ENCODE results near the gene ARID3B.
"Not testable (repeated sequence)": the region's sequence is repeated elsewhere in the genome, so short reads cannot be mapped to it uniquely, and the experiment has no call there.

Gene ARID3B

GRCh38 chr15:74535388-74536084 lies 5.5 kb upstream of the ARID3B start:
- H3K27ac ChIP-seq (ENCODE audit: low read length) = no peak overlapping the region
- H3K4me2 ChIP-seq (ENCODE audit: insufficient read depth, low read length) = no peak overlapping the region
- H4K20me1 ChIP-seq (ENCODE audit: insufficient read depth, low read length) = no peaks in the 10 kb centered on the region
- H2AFZ ChIP-seq (ENCODE audit: low read depth, low read length) = no peak overlapping the region
- H3K9me3 ChIP-seq (ENCODE audit: insufficient read depth, low read length, severe bottlenecking) = no peaks in the 10 kb centered on the region
- H3K36me3 ChIP-seq (ENCODE audit: insufficient read depth, low read length) = no peaks in the 10 kb centered on the region; the same call in 1 of the 2 replicates
- DNase-seq = no peak
- no peak overlapping the region for H3K9ac ChIP-seq (ENCODE audit: low read depth, low read length)
- no peak for ATAC-seq (ENCODE audit: insufficient read depth, low read depth)
- peaks cover 12% of the 10 kb centered on the region for H3K4me1 ChIP-seq (ENCODE audit: insufficient read depth, low read length)
- H3K4me3 ChIP-seq (ENCODE audit: low read depth in 1 of 2, low read length in 2 of 2) = no peak overlapping the region
- H3K27me3 ChIP-seq (ENCODE audit: insufficient read depth, low read length, poor library complexity) = no peaks in the 10 kb centered on the region
- peaks cover 12% of the 10 kb centered on the region for H3K79me2 ChIP-seq (ENCODE audit: insufficient read depth, low read length)
- TF ChIP-seq EZH2 (IDR thresholded peaks at IDR 0.05; ENCODE audit: borderline replicate concordance, low read depth, low read length, severe bottlenecking) = no peak
- TF ChIP-seq, protein P1, sequence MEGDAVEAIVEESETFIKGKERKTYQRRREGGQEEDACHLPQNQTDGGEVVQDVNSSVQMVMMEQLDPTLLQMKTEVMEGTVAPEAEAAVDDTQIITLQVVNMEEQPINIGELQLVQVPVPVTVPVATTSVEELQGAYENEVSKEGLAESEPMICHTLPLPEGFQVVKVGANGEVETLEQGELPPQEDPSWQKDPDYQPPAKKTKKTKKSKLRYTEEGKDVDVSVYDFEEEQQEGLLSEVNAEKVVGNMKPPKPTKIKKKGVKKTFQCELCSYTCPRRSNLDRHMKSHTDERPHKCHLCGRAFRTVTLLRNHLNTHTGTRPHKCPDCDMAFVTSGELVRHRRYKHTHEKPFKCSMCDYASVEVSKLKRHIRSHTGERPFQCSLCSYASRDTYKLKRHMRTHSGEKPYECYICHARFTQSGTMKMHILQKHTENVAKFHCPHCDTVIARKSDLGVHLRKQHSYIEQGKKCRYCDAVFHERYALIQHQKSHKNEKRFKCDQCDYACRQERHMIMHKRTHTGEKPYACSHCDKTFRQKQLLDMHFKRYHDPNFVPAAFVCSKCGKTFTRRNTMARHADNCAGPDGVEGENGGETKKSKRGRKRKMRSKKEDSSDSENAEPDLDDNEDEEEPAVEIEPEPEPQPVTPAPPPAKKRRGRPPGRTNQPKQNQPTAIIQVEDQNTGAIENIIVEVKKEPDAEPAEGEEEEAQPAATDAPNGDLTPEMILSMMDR (IDR thresholded peaks at IDR 0.05; ENCODE audit: borderline replicate concordance, extremely low read depth, low read length, poor library complexity, severe bottlenecking) = no peak

DNA sequence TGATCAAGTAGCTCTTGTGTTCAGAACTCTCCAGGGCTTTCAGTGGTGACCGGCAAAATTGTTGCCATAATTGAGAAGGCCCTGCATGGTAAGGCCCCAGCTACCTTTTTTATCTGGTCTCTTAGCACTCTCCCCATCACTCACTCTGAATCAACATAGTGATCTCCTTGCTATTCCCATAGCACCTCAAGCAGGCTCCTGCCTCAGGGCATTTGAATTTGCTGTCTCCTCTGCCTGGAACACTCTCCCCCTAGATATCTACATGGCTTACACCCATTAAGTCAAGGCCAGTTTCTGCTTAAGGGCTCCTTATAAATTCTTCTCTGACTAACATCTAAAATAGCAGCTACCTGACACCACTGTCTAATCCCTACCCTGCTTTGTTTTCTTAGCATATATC lies 3.3 kb upstream of the ARID3B start:
- H3K27me3 ChIP-seq (ENCODE audit: insufficient read depth, low read length, poor library complexity) = no peaks in the 10 kb centered on the region
- H3K4me2 ChIP-seq (ENCODE audit: insufficient read depth, low read length) = no peak overlapping the region
- H3K9ac ChIP-seq (ENCODE audit: low read depth, low read length) = no peak overlapping the region
- H2AFZ ChIP-seq (ENCODE audit: low read depth, low read length) = no peak overlapping the region
- H3K9me3 ChIP-seq (ENCODE audit: insufficient read depth, low read length, severe bottlenecking) = no peaks in the 10 kb centered on the region
- H3K4me1 ChIP-seq (ENCODE audit: insufficient read depth, low read length) = peaks cover 28% of the 10 kb centered on the region
- no peak for TF ChIP-seq EZH2 (IDR thresholded peaks at IDR 0.05; ENCODE audit: borderline replicate concordance, low read depth, low read length, severe bottlenecking)
- TF ChIP-seq, protein P1 (IDR thresholded peaks at IDR 0.05; ENCODE audit: borderline replicate concordance, extremely low read depth, low read length, poor library complexity, severe bottlenecking) = no peak
- DNase-seq (no peak), ATAC-seq (ENCODE audit: insufficient read depth, low read depth) (no peak)
- peaks cover 7% of the 10 kb centered on the region; the same call in 1 of the 2 replicates for H4K20me1 ChIP-seq (ENCODE audit: insufficient read depth, low read length)
- H3K4me3 ChIP-seq (ENCODE audit: low read depth in 1 of 2, low read length in 2 of 2) = no peak overlapping the region
- peaks cover 12% of the 10 kb centered on the region for H3K79me2 ChIP-seq (ENCODE audit: insufficient read depth, low read length)
- no peaks in the 10 kb centered on the region; the same call in 1 of the 2 replicates for H3K36me3 ChIP-seq (ENCODE audit: insufficient read depth, low read length)
- H3K27ac ChIP-seq (ENCODE audit: low read length) = no peak overlapping the region

- not testable (repeated sequence) for DNase-seq; ATAC-seq (ENCODE audit: insufficient read depth, low read depth); H3K36me3 ChIP-seq (ENCODE audit: insufficient read depth, low read length); H3K27ac ChIP-seq (ENCODE audit: low read length); H3K27me3 ChIP-seq (ENCODE audit: insufficient read depth, low read length, poor library complexity); H3K9me3 ChIP-seq (ENCODE audit: insufficient read depth, low read length, severe bottlenecking); H2AFZ ChIP-seq (ENCODE audit: low read depth, low read length)
- H3K79me2 ChIP-seq (ENCODE audit: insufficient read depth, low read length) = peaks cover 12% of the 10 kb centered on the region
- H3K4me3 ChIP-seq (ENCODE audit: low read depth in 1 of 2, low read length in 2 of 2) = peak overlapping the region; percentile 74 to 81; a peak in 3 of 4 replicates
- H3K4me1 ChIP-seq (ENCODE audit: insufficient read depth, low read length) = peaks cover 39% of the 10 kb centered on the region
- peaks cover 15% of the 10 kb centered on the region; the same call in 1 of the 2 replicates for H4K20me1 ChIP-seq (ENCODE audit: insufficient read depth, low read length)
- peak overlapping the region; percentile 75 for H3K9ac ChIP-seq (ENCODE audit: low read depth, low read length)
- peak overlapping the region; percentile 92 for H3K4me2 ChIP-seq (ENCODE audit: insufficient read depth, low read length)
Measured at GRCh38 chr15:74539521-74539920, 1.5 kb upstream of the ARID3B start.

DNA sequence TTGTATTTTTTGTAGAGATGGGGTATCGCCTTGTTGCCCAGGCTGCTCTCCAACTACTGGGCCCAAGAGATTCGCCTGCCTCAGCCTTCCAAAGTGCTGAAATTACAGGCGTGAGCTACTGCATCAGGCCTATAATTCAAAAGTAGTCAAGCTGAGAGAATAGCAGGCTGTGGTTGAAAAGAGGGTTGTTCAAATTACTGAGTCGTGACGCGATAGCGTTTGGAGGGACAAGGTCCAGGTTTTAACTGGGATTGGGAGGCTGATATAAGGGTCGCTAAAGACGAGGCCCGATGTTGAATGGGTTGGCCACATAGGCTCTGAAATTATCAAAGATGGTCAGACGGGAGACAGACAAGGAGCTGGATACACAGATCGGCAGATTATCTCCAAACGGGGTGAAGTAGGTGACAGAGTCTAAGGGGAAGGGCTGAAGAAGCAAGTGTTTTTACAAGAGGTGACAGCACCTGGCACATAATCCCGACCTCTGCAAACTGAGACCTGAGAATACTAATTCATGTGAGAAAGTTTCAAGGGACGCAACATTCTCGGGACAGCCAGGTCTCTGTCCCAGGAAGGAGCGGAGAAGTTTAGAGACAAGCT lies 759 bp upstream of the ARID3B start:
- Histone ChIP-seq H3K4me1 (ENCODE audit: insufficient read depth, low read length) (peaks cover 42% of the 10 kb centered on the region), H3K4me2 (ENCODE audit: insufficient read depth, low read length) (peak overlapping the region; percentile 92), H3K9ac (ENCODE audit: low read depth, low read length) (peak overlapping the region; percentile 75), H3K27ac (ENCODE audit: low read length) (peak overlapping the region; percentile 79), H3K27me3 (ENCODE audit: insufficient read depth, low read length, poor library complexity) (no peaks in the 10 kb centered on the region), H3K4me3 (ENCODE audit: low read depth in 1 of 2, low read length in 2 of 2) (peak overlapping the region; percentile 74 to 81), H3K9me3 (ENCODE audit: insufficient read depth, low read length, severe bottlenecking) (no peaks in the 10 kb centered on the region), H4K20me1 (ENCODE audit: insufficient read depth, low read length) (peaks cover 20% of the 10 kb centered on the region), H2AFZ (ENCODE audit: low read depth, low read length) (peak overlapping the region; percentile 93), H3K79me2 (ENCODE audit: insufficient read depth, low read length) (peaks cover 12% of the 10 kb centered on the region), H3K36me3 (ENCODE audit: insufficient read depth, low read length) (no peaks in the 10 kb centered on the region; the same call in 1 of the 2 replicates)
- peak; percentile 12 for DNase-seq
- no peak for TF ChIP-seq EZH2 (IDR thresholded peaks at IDR 0.05; ENCODE audit: borderline replicate concordance, low read depth, low read length, severe bottlenecking)
- TF ChIP-seq, protein P1 (IDR thresholded peaks at IDR 0.05; ENCODE audit: borderline replicate concordance, extremely low read depth, low read length, poor library complexity, severe bottlenecking) = no peak
- ATAC-seq (ENCODE audit: insufficient read depth, low read depth) = peak; percentile 10; the same call in 2 of the 3 replicates

All from DND-41 (cell line).